K562 (cell line): ENCODE measurements around the gene C10orf90. TPM values are rescaled to one million over a fixed set of nuclear protein-coding genes. Genes with fewer than 3 reads are reported as not detected.

Experiments used
- ATAC-seq: fragments of 200-7000 bp; cut with Tn5 transposase; 3 replicates; pipeline ENCODE4 v1.9.1; 2020; ENCODE audit warnings: moderate library complexity
- BruUV-seq: library from RNA; stranded (reverse); fragments of 400-500 nt; replicated peaks from 2 replicates; lab custom pipeline; 2021; lab: Mats Ljungman, UMichigan
- CTCF ChIA-PET: fragments of 300-600 bp; formaldehyde crosslinking; extraction: SDS; loops from one replicate; lab custom pipeline; 2021; ENCODE audit warnings: low intra/inter-chr PET ratio; lab: Yijun Ruan, JAX
- POLR2A ChIA-PET: fragments of 300-600, 350-650 bp; sonication (Branson Sonifier 250); formaldehyde crosslinking; extraction: SDS; loops from one replicate; lab custom pipeline; 2021; ENCODE audit warnings: antibody characterized with exemption, inconsistent platforms; lab: Yijun Ruan, JAX
- DNase-seq, 4 experiments: peaks; one replicate each; pipeline versions ENCODE4 v3.0.0 to v3.0.0-alpha.2; 2011 to 2018; ENCODE audit warnings: low spot score in 3 of 4, mixed read lengths in 3 of 4; ENCODE audit errors: extremely low read depth in 1 of 4
- FAIRE-seq: peaks from 2 replicates; lab custom pipeline; 2011; peaks lifted over from hg19 to GRCh38; lab: Jason Lieb, UNC
- H2AFZ ChIP-seq: 2 replicates; pipeline ENCODE4 v1.6.0; 2011; ENCODE audit warnings: low read depth, low read length, control low read depth, inconsistent platforms
- H3K27ac ChIP-seq: fragments of 200-600 bp; 3 replicates; pipeline ENCODE4 v1.8.0; 2011; ENCODE audit warnings: low read depth, mild to moderate bottlenecking, control low read depth, inconsistent platforms, low read length, moderate library complexity, mixed read lengths; ENCODE audit errors: extremely low read depth
- H3K27me3 ChIP-seq, 2 experiments: fragments of 300-600 bp in 1 of 2; 2 replicates in 1 of 2; 3 replicates in 1 of 2; pipeline versions ENCODE4 v1.6.0 to v1.8.0; 2011; ENCODE audit warnings: inconsistent platforms in 2 of 2, low read length in 2 of 2, mild to moderate bottlenecking in 1 of 2, mixed read lengths in 1 of 2, moderate library complexity in 1 of 2; ENCODE audit not compliant: control insufficient read depth in 2 of 2, insufficient read depth in 2 of 2
- H3K36me3 ChIP-seq: fragments of 300-600 bp; 3 replicates; pipeline ENCODE4 v1.8.0; 2011; ENCODE audit warnings: mild to moderate bottlenecking, low read length, inconsistent platforms; ENCODE audit not compliant: control insufficient read depth, insufficient read depth
- H3K4me1 ChIP-seq, 2 experiments: fragments of 200-600 bp in 1 of 2; replicated peaks in 1 of 2; 2 replicates in 1 of 2; 3 replicates in 1 of 2; pipeline versions ENCODE4 v1.5.1 to v1.8.0; 2011; ENCODE audit warnings: inconsistent platforms in 2 of 2, low read length in 2 of 2, mild to moderate bottlenecking in 1 of 2, mixed read lengths in 1 of 2, moderate library complexity in 1 of 2; ENCODE audit not compliant: control insufficient read depth in 2 of 2, insufficient read depth in 2 of 2
- H3K4me2 ChIP-seq: 2 replicates; pipeline ENCODE4 v1.6.1; 2011; ENCODE audit warnings: low read length, control low read depth, inconsistent platforms, mixed read lengths; ENCODE audit not compliant: insufficient read depth
- H3K4me3 ChIP-seq: fragments of 200-600 bp; sonication (generic), shearing (Covaris generic); 2 replicates; pipeline ENCODE4 v1.5.1; 2016; ENCODE audit warnings: control low read depth, inconsistent platforms
- H3K79me2 ChIP-seq: fragments of 200-600 bp; 3 replicates; pipeline ENCODE4 v1.8.0; 2011; ENCODE audit warnings: low read length, inconsistent platforms; ENCODE audit not compliant: control insufficient read depth, insufficient read depth
- H3K9ac ChIP-seq, 2 experiments: 2 replicates each; pipeline versions ENCODE4 v1.6.0 to v1.6.1; 2011; ENCODE audit warnings: low read depth in 2 of 2, low read length in 2 of 2, control low read depth in 1 of 2, inconsistent platforms in 1 of 2, mild to moderate bottlenecking in 1 of 2, mixed read lengths in 1 of 2; ENCODE audit not compliant: insufficient read depth in 1 of 2
- H3K9me1 ChIP-seq: one replicate; pipeline ENCODE4 v1.6.0; 2011; ENCODE audit warnings: inconsistent platforms, mild to moderate bottlenecking, low read length, moderate library complexity; ENCODE audit not compliant: control insufficient read depth, insufficient read depth
- H3K9me3 ChIP-seq: replicated peaks from 2 replicates; pipeline ENCODE4 v1.5.1; 2011; ENCODE audit warnings: low read depth, low read length, inconsistent platforms; ENCODE audit not compliant: control insufficient read depth, insufficient read depth
- H4K20me1 ChIP-seq: replicated peaks from 2 replicates; pipeline ENCODE4 v1.6.1; 2011; ENCODE audit warnings: low read length, inconsistent platforms, mixed read lengths; ENCODE audit not compliant: control insufficient read depth, insufficient read depth
- ATF4 ChIP-seq: fragments of 450-650 bp; formaldehyde crosslinking; IDR thresholded peaks from 2 replicates; pipeline ENCODE4 v1.4.0; 2022; ENCODE audit warnings: mild to moderate bottlenecking, moderate library complexity
- PREB ChIP-seq: sonication (generic); formaldehyde crosslinking; IDR thresholded peaks from 2 replicates; pipeline ENCODE4 v1.8.1; 2023; ENCODE audit warnings: mild to moderate bottlenecking, missing genetic modification reagents
- THRAP3 ChIP-seq: fragments of 450-650 bp; IDR thresholded peaks from 2 replicates; pipeline ENCODE4 v1.6.1; 2016; ENCODE audit warnings: mild to moderate bottlenecking, inconsistent platforms, borderline replicate concordance
- ZC3H11A ChIP-seq: IDR thresholded peaks from 2 replicates; pipeline ENCODE4 v1.6.1; 2012; ENCODE audit warnings: low read depth, low read length, improper control_type of control experiment
- WGBS: fragments of 100-300 bp; shearing (Covaris generic); methylation state at CpG from one replicate; pipeline ENCODE4 v1.1.6; 2016; ENCODE audit warnings: low coverage, mixed read lengths; ENCODE audit not compliant: insufficient coverage; ENCODE audit errors: missing lambda C conversion rate; 5-methylcytosine and 5-hydroxymethylcytosine counted together
- in situ Hi-C: fragments of 300-500 bp; cut with MboI; formaldehyde crosslinking; loops from 4 replicates; pipeline ENCODE4 v1.15.0; 2018; ENCODE audit warnings: inconsistent platforms, mixed read lengths
- intact Hi-C: fragments of 100-400 bp; cut with micrococcal nuclease; formaldehyde crosslinking; loops from 2 replicates; pipeline ENCODE4 v1.14.2; 2022
- polyA plus RNA-seq, 8 experiments: library from polyadenylated mRNA; depleted of rRNA in 4 of 8; stranded (reverse) in 5 of 8; unstranded in 3 of 8; fragments of >200 nt; fragmentation: Nextera tagmentation in 2 of 8; fragmentation: Illumina TruSeq in 1 of 8; extraction: Ambion mirVana in 2 of 8; extraction: Trizol in 1 of 8; gene quantifications; 2 replicates each; pipeline versions ENCODE4 v1.2.1 to v1.2.3, GENCODE V29; 2011 to 2014; ENCODE audit warnings: inconsistent platforms in 1 of 8, missing spikeins in 1 of 8
- total RNA-seq, 7 experiments: library from RNA; depleted of rRNA in 6 of 7; stranded (reverse); fragments of >200 nt in 6 of 7; fragmentation: Illumina TruSeq in 2 of 7; extraction: Trizol in 2 of 7; gene quantifications; 2 replicates each; pipeline versions ENCODE4 v1.2.1 to v1.2.3, GENCODE V29; 2011 to 2021; ENCODE audit warnings: low replicate concordance in 1 of 7

Gene C10orf90
- total and polyA plus RNA-seq, 9 of the 15 experiments (the other 6 are each of a cell fraction or from before 2014, with no cell fraction given) = not detected

GRCh38 chr10:126417220-126417825 is 253.2 kb downstream of the C10orf90 start:
- H3K27ac ChIP-seq = no peak overlapping the region
- H2AFZ ChIP-seq = no peak overlapping the region
- H3K9me1 ChIP-seq = no peaks in the 10 kb centered on the region
- DNase-seq (no peak), FAIRE-seq (no peak), ATAC-seq (no peak)
- BruUV-seq = no TSS peak
- WGBS = 0% methylated on average over 4 of the region's 4 CpGs
- no peak overlapping the region for H3K9ac ChIP-seq
- intact Hi-C loops = no loop called here
- no peaks in the 10 kb centered on the region for H4K20me1 ChIP-seq
- no peaks in the 10 kb centered on the region for H3K27me3 ChIP-seq
- H3K9me3 ChIP-seq = no peaks in the 10 kb centered on the region
- no peak overlapping the region for H3K4me2 ChIP-seq
- H3K4me1 ChIP-seq = no peaks in the 10 kb centered on the region
- H3K79me2 ChIP-seq = no peaks in the 10 kb centered on the region
- no peaks in the 10 kb centered on the region for H3K36me3 ChIP-seq
- no peak overlapping the region for H3K4me3 ChIP-seq
- TF ChIP-seq PREB (CRISPR knock-in tag) = no peak
- TF ChIP-seq ATF4 (CRISPR knock-in tag) = no peak
- TF ChIP-seq ZC3H11A = no peak
- TF ChIP-seq THRAP3 = no peak
- TF ChIP-seq, all 486 proteins: peak for 0
- in situ Hi-C loops = no loop called here
- CTCF ChIA-PET = no interaction called here
- POLR2A ChIA-PET = no interaction called here
